Endothelial cell of umbilical vein (primary cell): ENCODE data around the gene NEK7. TPM values are rescaled to one million over a fixed set of nuclear protein-coding genes. Genes with fewer than 3 reads are reported as not detected.

Experiments used
- BruUV-seq: library from RNA; stranded (reverse); fragments of 400-500 nt; replicated peaks from 2 replicates; lab custom pipeline; 2021; lab: Mats Ljungman, UMichigan
- CTCF ChIA-PET: fragments of 300-600, 350-600 bp; sonication (Branson Sonifier 250); formaldehyde crosslinking; loops from one replicate; lab custom pipeline; 2021; ENCODE audit warnings: antibody characterized with exemption, inconsistent platforms; lab: Charles Lee
- POLR2A ChIA-PET: fragments of 300-600, 350-600 bp; sonication (Branson Sonifier 250); formaldehyde crosslinking; loops from one replicate; lab custom pipeline; 2021; ENCODE audit warnings: antibody characterized with exemption, inconsistent platforms; lab: Charles Lee
- DNase-seq: peaks from one replicate; pipeline ENCODE4 v3.0.0-alpha.2; 2011; ENCODE audit warnings: low read depth, low spot score
- FAIRE-seq: peaks from 2 replicates; lab custom pipeline; 2011; peaks lifted over from hg19 to GRCh38; lab: Jason Lieb, UNC
- H2AFZ ChIP-seq: 2 replicates; pipeline ENCODE4 v1.6.0; 2012; ENCODE audit warnings: low read depth, low read length, control low read depth, inconsistent platforms
- H3K27ac ChIP-seq: 2 replicates; pipeline ENCODE4 v1.5.1; 2011; ENCODE audit warnings: low read depth, mild to moderate bottlenecking, control low read depth, low read length, moderate library complexity; ENCODE audit not compliant: insufficient read depth
- H3K27me3 ChIP-seq, 2 experiments: 2 replicates each; pipeline versions ENCODE4 v1.6.0 to v1.6.1; 2011; ENCODE audit warnings: low read length in 2 of 2, mixed read lengths in 1 of 2; ENCODE audit not compliant: control insufficient read depth in 2 of 2, insufficient read depth in 2 of 2
- H3K36me3 ChIP-seq, 2 experiments: 2 replicates in 1 of 2; 3 replicates in 1 of 2; pipeline ENCODE4 v1.5.1; 2011; ENCODE audit warnings: low read length in 2 of 2, mild to moderate bottlenecking in 1 of 2, moderate library complexity in 1 of 2; ENCODE audit not compliant: control insufficient read depth in 2 of 2, insufficient read depth in 2 of 2; ENCODE audit errors: extremely low read depth in 1 of 2
- H3K4me1 ChIP-seq: 3 replicates; pipeline ENCODE4 v1.5.1; 2011; ENCODE audit warnings: mild to moderate bottlenecking, low read length; ENCODE audit not compliant: control insufficient read depth, insufficient read depth; ENCODE audit errors: extremely low read depth
- H3K4me2 ChIP-seq: 2 replicates; pipeline ENCODE4 v1.6.1; 2011; ENCODE audit warnings: low read length, control low read depth, mixed read lengths; ENCODE audit not compliant: insufficient read depth
- H3K4me3 ChIP-seq, 3 experiments: fragments of 200-600 bp in 1 of 3; sonication (generic), shearing (Covaris generic) in 1 of 3; replicated peaks in 1 of 3; 2 replicates each; pipeline ENCODE4 v1.5.1; 2011 to 2016; ENCODE audit warnings: control low read depth in 3 of 3, low read length in 3 of 3, mild to moderate bottlenecking in 2 of 3, inconsistent platforms in 1 of 3, low read depth in 1 of 3, moderate library complexity in 1 of 3; ENCODE audit not compliant: insufficient read depth in 1 of 3
- H3K79me2 ChIP-seq: 2 replicates; pipeline ENCODE4 v1.6.0; 2012; ENCODE audit warnings: low read length, inconsistent platforms; ENCODE audit not compliant: control insufficient read depth, insufficient read depth
- H3K9ac ChIP-seq: replicated peaks from 2 replicates; pipeline ENCODE3; 2011; ENCODE audit warnings: low read length, control low read depth; ENCODE audit not compliant: insufficient read depth; ENCODE audit errors: extremely low read depth
- H3K9me1 ChIP-seq: replicated peaks from 3 replicates; pipeline ENCODE4 v1.6.0; 2011; ENCODE audit warnings: mild to moderate bottlenecking, low read length; ENCODE audit not compliant: control insufficient read depth, insufficient read depth; ENCODE audit errors: extremely low read depth
- H3K9me3 ChIP-seq: replicated peaks from 2 replicates; pipeline ENCODE4 v1.5.1; 2012; ENCODE audit warnings: low read length, inconsistent platforms; ENCODE audit not compliant: control insufficient read depth, insufficient read depth
- H4K20me1 ChIP-seq: replicated peaks from 2 replicates; pipeline ENCODE3; 2011; ENCODE audit warnings: mild to moderate bottlenecking, low read length; ENCODE audit not compliant: control insufficient read depth, insufficient read depth; ENCODE audit errors: extremely low read depth
- EZH2 ChIP-seq: IDR thresholded peaks from 2 replicates; pipeline ENCODE4 v1.6.1; 2012; ENCODE audit warnings: borderline replicate concordance, low read depth, mild to moderate bottlenecking, moderate library complexity, low read length, inconsistent platforms; ENCODE audit not compliant: severe bottlenecking
- FOS ChIP-seq: IDR thresholded peaks from 2 replicates; pipeline ENCODE4 v1.6.1; 2011; ENCODE audit warnings: mild to moderate bottlenecking, low read length, moderate library complexity, borderline replicate concordance; ENCODE audit not compliant: insufficient read depth
- GATA2 ChIP-seq: IDR thresholded peaks from 2 replicates; pipeline ENCODE4 v1.7.0; 2011; ENCODE audit warnings: low read depth, mild to moderate bottlenecking, moderate library complexity, mixed read lengths, low read length; ENCODE audit not compliant: insufficient read length, insufficient read depth
- JUN ChIP-seq: IDR thresholded peaks from 2 replicates; pipeline ENCODE4 v1.6.1; 2011; ENCODE audit warnings: borderline replicate concordance, low read depth; ENCODE audit not compliant: insufficient read length, insufficient read depth
- MAX ChIP-seq: IDR thresholded peaks from 2 replicates; pipeline ENCODE4 v1.6.1; 2011; ENCODE audit not compliant: insufficient read depth, insufficient read length
- MYC ChIP-seq: IDR thresholded peaks from one replicate; pipeline ENCODE4 v1.6.1; 2011; ENCODE audit warnings: mild to moderate bottlenecking, low read depth, low read length
- POLR2A ChIP-seq: IDR thresholded peaks from 2 replicates; pipeline ENCODE4 v1.6.1; 2012; ENCODE audit warnings: low read depth, mild to moderate bottlenecking, control low read depth, low read length
- POLR2AphosphoS5 ChIP-seq: IDR thresholded peaks from 2 replicates; pipeline ENCODE4 v1.6.1; 2012; ENCODE audit warnings: low read depth, mild to moderate bottlenecking, control low read depth, low read length, moderate library complexity; ENCODE audit not compliant: insufficient read depth
- dilution Hi-C: fragments of 300-500 bp; cut with MboI; formaldehyde crosslinking; loops from one replicate; pipeline ENCODE4 v1.15.0; 2019; ENCODE audit warnings: low sequenced_read_pairs; ENCODE audit not compliant: extremely low pct_ligation_motif_present
- intact Hi-C: fragments of 100-400 bp; cut with micrococcal nuclease; formaldehyde crosslinking; loops from one replicate; pipeline ENCODE4 v1.10.0; 2022
- polyA plus RNA-seq, 4 experiments: library from polyadenylated mRNA; depleted of rRNA in 3 of 4; stranded (reverse) in 3 of 4; unstranded in 1 of 4; fragments of >200 nt; gene quantifications; 2 replicates each; pipeline versions ENCODE4 v1.2.1 to v1.2.3, GENCODE V29; 2011 to 2012; ENCODE audit warnings: missing spikeins in 1 of 4
- total RNA-seq: library from RNA; stranded (reverse); gene quantifications from 2 replicates; pipeline ENCODE4 v1.2.3, GENCODE V29; 2021
- TF ChIP-seq, protein P1 (sequence below), 2 donors: IDR thresholded peaks; 1 replicate in 1 of 2; 2 replicates in 1 of 2; pipeline ENCODE4 v1.5.1; 2011; ENCODE audit warnings: low read length in 2 of 2, mild to moderate bottlenecking in 2 of 2, moderate library complexity in 2 of 2, control low read depth in 1 of 2, inconsistent platforms in 1 of 2, low read depth in 1 of 2; ENCODE audit not compliant: insufficient read depth in 1 of 2; ENCODE audit errors: extremely low read depth in 1 of 2

The NEK7 gene
- total and polyA plus RNA-seq, 2 donors (not counting 3 experiments of a cell fraction or from before 2014, with no cell fraction given) = 22.6 to 45.7 TPM

GRCh38 chr1:198291924-198292323 is 135.1 kb downstream of the NEK7 start:
- no peak overlapping the region for H3K27ac ChIP-seq
- H3K36me3 ChIP-seq = peaks cover 0 to 4% of the 10 kb centered on the region in 2 experiments
- peaks cover 4% of the 10 kb centered on the region for H3K4me1 ChIP-seq
- ChIA-PET CTCF (no interaction called here), POLR2A (no interaction called here)
- dilution Hi-C loops (no loop called here), intact Hi-C loops (loop anchor here (2.0 kb wide), 1 partner anchor 13 kb away; no protein-coding TSS in a partner anchor)
- H3K27me3 ChIP-seq = no peaks in the 10 kb centered on the region
- DNase-seq (no peak), FAIRE-seq (no peak)
- H2AFZ ChIP-seq = no peak overlapping the region
- H3K9me3 ChIP-seq = no peaks in the 10 kb centered on the region
- no peak overlapping the region for H3K4me3 ChIP-seq
- no TSS peak for BruUV-seq
- H3K9me1 ChIP-seq = no peaks in the 10 kb centered on the region
- H3K79me2 ChIP-seq = peaks cover 2% of the 10 kb centered on the region
- no peak overlapping the region for H3K4me2 ChIP-seq
- H4K20me1 ChIP-seq = no peaks in the 10 kb centered on the region
- no peak overlapping the region for H3K9ac ChIP-seq
- TF ChIP-seq EZH2 (no peak), FOS (no peak), MAX (no peak), JUN (no peak), GATA2 (no peak), MYC (no peak), POLR2A (no peak), POLR2AphosphoS5 (no peak)
- TF ChIP-seq, protein P1, sequence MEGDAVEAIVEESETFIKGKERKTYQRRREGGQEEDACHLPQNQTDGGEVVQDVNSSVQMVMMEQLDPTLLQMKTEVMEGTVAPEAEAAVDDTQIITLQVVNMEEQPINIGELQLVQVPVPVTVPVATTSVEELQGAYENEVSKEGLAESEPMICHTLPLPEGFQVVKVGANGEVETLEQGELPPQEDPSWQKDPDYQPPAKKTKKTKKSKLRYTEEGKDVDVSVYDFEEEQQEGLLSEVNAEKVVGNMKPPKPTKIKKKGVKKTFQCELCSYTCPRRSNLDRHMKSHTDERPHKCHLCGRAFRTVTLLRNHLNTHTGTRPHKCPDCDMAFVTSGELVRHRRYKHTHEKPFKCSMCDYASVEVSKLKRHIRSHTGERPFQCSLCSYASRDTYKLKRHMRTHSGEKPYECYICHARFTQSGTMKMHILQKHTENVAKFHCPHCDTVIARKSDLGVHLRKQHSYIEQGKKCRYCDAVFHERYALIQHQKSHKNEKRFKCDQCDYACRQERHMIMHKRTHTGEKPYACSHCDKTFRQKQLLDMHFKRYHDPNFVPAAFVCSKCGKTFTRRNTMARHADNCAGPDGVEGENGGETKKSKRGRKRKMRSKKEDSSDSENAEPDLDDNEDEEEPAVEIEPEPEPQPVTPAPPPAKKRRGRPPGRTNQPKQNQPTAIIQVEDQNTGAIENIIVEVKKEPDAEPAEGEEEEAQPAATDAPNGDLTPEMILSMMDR (IDR thresholded peaks at IDR 0.05; ENCODE audit: extremely low read depth in 1 of 2, insufficient read depth in 1 of 2, low read depth in 1 of 2, low read length in 2 of 2) = no peak
